HepG2 (cell line): ENCODE results near the gene ATL2.

ENCODE experiments used
- CREB3 ChIP-seq: sonication (generic); formaldehyde crosslinking; IDR thresholded peaks from 2 replicates; pipeline ENCODE4 v1.5.0; 2020; ENCODE audit warnings: missing genetic modification reagents
- CTCF ChIP-seq: sonication (generic); formaldehyde crosslinking; IDR thresholded peaks from 2 replicates; pipeline ENCODE4 v1.5.0; 2020; ENCODE audit warnings: mild to moderate bottlenecking, missing genetic modification reagents, moderate library complexity
- ELF1 ChIP-seq: sonication (generic); formaldehyde crosslinking; IDR thresholded peaks from 2 replicates; pipeline ENCODE4 v1.4.0; 2020; ENCODE audit warnings: missing genetic modification reagents
- GRHL1 ChIP-seq: sonication (generic); formaldehyde crosslinking; conservative IDR thresholded peaks from 2 replicates; pipeline ENCODE4 v1.8.0; 2022; ENCODE audit warnings: missing genetic modification reagents
- MAFF ChIP-seq: IDR thresholded peaks from 2 replicates; pipeline ENCODE4 v1.6.1; 2011; ENCODE audit warnings: low read depth, low read length, improper control_type of control experiment
- NR2F6 ChIP-seq, 2 experiments: IDR thresholded peaks; 2 replicates each; pipeline ENCODE4 v1.6.1; 2016; ENCODE audit warnings: antibody characterized with exemption in 1 of 2, mild to moderate bottlenecking in 1 of 2
- PHF8 ChIP-seq: sonication (generic); formaldehyde crosslinking; IDR thresholded peaks from 2 replicates; pipeline ENCODE4 v1.5.0; 2020; ENCODE audit warnings: missing genetic modification reagents
- REST ChIP-seq, 2 experiments: IDR thresholded peaks; 2 replicates each; pipeline ENCODE4 v1.6.1; 2011 to 2012; ENCODE audit warnings: low read length in 2 of 2, borderline replicate concordance in 1 of 2, low read depth in 1 of 2, mild to moderate bottlenecking in 1 of 2, moderate library complexity in 1 of 2
- TEF ChIP-seq: sonication (generic); formaldehyde crosslinking; IDR thresholded peaks from 2 replicates; pipeline ENCODE4 v1.5.0; 2020; ENCODE audit warnings: missing genetic modification reagents
- YY1 ChIP-seq: IDR thresholded peaks from 2 replicates; pipeline ENCODE4 v1.6.1; 2011; ENCODE audit warnings: low read length, low read depth, moderate library complexity, mild to moderate bottlenecking; ENCODE audit not compliant: insufficient read depth, insufficient replicate concordance
- ZNF432 ChIP-seq: sonication (generic); formaldehyde crosslinking; IDR thresholded peaks from 2 replicates; pipeline ENCODE4 v1.5.0; 2020; ENCODE audit warnings: missing genetic modification reagents, mild to moderate bottlenecking, borderline replicate concordance
- TF ChIP-seq, protein P1 (sequence below): sonication (generic); formaldehyde crosslinking; IDR thresholded peaks from 2 replicates; pipeline ENCODE4 v1.4.0; 2020; ENCODE audit warnings: missing genetic modification reagents

- TF ChIP-seq ELF1 (CRISPR knock-in tag) = no peak
- no peak for TF ChIP-seq MAFF
- TF ChIP-seq REST (IDR thresholded peaks at IDR 0.05; ENCODE audit: borderline replicate concordance in 1 of 2, low read depth in 1 of 2, low read length in 2 of 2) = no peak
- no peak for TF ChIP-seq TEF (CRISPR knock-in tag)
- no peak for TF ChIP-seq PHF8 (CRISPR knock-in tag)
- no peak for TF ChIP-seq CREB3 (CRISPR knock-in tag)
- TF ChIP-seq YY1 = no peak
- TF ChIP-seq, protein P1, sequence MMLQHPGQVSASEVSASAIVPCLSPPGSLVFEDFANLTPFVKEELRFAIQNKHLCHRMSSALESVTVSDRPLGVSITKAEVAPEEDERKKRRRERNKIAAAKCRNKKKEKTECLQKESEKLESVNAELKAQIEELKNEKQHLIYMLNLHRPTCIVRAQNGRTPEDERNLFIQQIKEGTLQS = no peak
- TF ChIP-seq ZNF432 (CRISPR knock-in tag) = no peak
- no peak for TF ChIP-seq CTCF (CRISPR knock-in tag)
- TF ChIP-seq NR2F6 (IDR thresholded peaks at IDR 0.05) = no peak
- no peak for TF ChIP-seq NR2F6 (CRISPR knock-in tag; IDR thresholded peaks at IDR 0.05)
- no peak for TF ChIP-seq GRHL1 (CRISPR knock-in tag)
Measured at GRCh38 chr2:38301340-38301968, 75.6 kb downstream of the ATL2 start.
